Measurements from ENCODE around the gene KCNMB1. TPM values are rescaled to one million over a fixed set of nuclear protein-coding genes. Genes with fewer than 3 reads are reported as not detected.

KCNMB1 gene
- total RNA-seq, 1 donor from 2014 or later = 5.7 TPM

DNA sequence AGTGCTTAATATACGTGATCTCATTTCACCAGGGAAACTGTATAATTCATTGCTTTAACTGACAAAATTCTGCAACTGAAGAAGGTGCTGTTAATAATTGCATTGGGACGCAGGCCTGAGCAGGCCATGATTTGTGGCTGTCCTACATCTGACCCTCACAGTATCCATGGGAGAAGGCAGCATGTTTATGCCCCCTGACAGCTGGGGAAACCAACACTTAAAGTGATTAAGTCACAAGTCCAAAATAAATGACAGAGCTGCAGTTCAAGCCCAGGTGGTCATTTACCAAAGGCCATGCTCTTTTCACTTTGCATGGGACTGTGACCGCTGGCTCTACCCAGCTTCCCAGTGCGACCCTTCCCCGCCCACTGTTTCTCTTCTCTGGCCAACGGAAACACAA lies 30.5 kb upstream of the KCNMB1 start:
- no peak for DNase-seq (ENCODE audit: low spot score)

DNA sequence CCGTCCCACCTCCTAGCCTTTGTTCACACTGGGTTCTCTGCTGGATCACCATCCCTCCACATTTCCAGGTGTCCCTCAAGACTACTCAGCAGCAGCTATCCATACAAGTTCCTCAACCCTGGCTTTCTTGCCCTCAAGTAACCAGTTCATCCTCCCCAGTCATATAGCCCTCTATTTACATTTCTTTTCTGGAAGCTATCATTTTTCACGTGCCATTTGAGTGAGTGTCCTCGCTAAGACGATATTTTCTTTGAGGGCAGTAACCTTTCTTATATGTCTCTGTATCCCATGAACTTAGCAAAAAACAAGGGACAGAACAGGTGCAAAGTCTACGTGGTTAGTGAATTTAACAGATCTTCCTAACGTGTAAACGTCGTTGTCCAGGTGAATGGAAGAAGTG lies 29.6 kb upstream of the KCNMB1 start:
- no peak for DNase-seq (ENCODE audit: low spot score)
- intact Hi-C loops (cut with DNase I) = loop anchor here (2.0 kb wide), 1 partner anchor 150 kb away; no protein-coding TSS in a partner anchor

More for the DNA sequence above, 30.5 kb upstream of the KCNMB1 start:
- intact Hi-C loops (cut with DNase I) = loop anchor here (2.0 kb wide), 2 partner anchors 151 to 193 kb away; no protein-coding TSS in a partner anchor

DNA sequence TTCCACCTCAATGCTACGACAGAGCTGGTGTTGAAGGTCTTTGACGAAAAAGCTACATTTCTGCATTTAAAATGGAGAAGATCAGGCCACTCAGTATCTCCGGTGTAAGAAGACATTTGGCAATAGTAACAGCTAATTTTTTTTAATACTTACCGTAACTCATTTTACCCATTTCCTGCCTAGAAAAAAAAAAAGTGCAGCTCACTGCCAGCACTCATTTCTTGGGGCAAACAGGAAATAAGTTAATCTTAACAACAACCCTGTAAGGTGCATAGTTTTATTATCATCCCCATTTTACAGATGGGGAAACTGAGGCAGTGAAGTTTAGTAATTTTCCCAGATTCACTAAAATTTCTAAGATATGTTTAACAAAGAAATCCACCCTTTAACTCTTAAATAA lies 27.4 kb upstream of the KCNMB1 start:
- intact Hi-C loops (cut with DNase I) = no loop called here
- DNase-seq (ENCODE audit: low spot score) = no peak

DNA sequence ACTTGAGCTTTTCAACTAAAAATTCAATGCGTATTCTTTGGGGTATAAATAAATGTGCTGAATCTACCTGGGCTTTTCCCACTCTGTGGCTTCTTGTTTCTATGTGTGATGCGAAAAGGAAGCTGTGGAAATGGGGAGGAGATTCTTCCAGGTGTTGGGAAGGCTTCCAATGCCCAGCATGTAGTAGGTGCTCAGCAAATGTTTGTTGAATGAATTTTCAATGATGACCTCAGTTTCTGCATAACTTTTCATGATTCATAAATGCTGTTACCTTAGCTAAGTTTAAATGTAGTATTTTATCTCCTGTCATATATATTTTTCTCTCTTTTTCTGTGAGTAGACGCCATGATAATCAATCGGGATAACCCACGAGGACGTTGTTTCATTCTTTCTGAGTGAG lies 25.6 kb upstream of the KCNMB1 start:
- no peak for DNase-seq (ENCODE audit: low spot score)
- intact Hi-C loops (cut with DNase I) = no loop called here

DNA sequence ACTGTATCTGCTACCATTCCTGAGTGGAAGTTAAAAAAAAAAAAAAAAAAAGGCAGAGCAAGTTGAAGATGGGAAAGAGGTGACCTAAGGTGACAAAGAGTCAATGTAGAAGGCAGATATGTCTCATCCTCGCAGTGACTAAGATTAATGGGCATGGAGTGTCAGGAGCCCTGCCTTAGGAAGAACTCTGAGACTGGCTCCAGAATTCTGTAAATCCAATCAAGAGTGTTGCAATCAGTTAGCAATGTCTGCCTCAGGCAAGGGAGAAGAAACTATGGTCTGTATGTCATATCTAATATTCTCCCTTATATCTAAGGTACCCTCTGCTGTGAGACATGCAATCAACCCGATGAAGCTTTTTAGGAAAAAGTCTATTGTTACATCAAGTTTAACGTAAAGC lies 24.7 kb upstream of the KCNMB1 start:
- DNase-seq (ENCODE audit: low spot score) = no peak
- intact Hi-C loops (cut with DNase I) = no loop called here

DNA sequence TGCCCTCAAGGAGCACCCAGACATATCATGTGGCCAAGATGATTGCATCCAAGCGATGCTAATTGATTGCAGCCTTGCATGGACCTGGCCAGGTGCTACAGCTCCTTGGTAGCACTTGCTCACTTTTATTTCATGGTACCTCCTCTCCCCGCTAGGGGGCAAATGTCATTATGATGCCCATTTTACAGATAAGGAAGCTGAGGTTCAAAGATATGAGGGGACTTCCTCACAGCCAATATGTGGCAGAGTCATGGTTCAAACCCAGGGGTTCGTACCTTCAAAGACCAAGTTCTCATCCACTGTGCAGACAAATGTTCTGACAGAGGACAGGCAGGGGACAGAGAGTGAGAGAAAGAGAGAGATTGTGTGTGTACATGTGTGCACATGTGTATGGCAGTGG lies 21.9 kb upstream of the KCNMB1 start:
- intact Hi-C loops (cut with DNase I) = no loop called here
- DNase-seq (ENCODE audit: low spot score) = no peak

DNA sequence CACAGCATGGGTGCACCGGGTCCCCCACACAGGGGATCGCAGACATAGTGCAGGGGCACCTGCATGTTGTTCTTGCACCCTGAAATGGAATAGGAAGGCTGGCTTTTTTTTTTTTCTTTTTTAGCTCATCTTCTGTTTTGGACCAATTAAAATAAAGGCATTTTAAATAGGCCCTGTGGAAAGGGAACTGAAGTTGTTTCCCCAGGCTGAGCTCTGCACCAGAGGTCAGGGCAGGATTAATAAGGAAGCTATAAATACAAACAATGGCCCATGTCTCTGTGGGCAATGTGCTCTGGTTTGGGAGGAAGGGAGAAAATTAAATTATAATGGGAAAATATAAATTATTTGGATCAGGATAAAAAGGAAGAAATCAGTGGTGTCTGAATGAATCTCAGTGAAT lies 21.2 kb upstream of the KCNMB1 start:
- intact Hi-C loops (cut with DNase I) = no loop called here
- no peak for DNase-seq (ENCODE audit: low spot score)

DNA sequence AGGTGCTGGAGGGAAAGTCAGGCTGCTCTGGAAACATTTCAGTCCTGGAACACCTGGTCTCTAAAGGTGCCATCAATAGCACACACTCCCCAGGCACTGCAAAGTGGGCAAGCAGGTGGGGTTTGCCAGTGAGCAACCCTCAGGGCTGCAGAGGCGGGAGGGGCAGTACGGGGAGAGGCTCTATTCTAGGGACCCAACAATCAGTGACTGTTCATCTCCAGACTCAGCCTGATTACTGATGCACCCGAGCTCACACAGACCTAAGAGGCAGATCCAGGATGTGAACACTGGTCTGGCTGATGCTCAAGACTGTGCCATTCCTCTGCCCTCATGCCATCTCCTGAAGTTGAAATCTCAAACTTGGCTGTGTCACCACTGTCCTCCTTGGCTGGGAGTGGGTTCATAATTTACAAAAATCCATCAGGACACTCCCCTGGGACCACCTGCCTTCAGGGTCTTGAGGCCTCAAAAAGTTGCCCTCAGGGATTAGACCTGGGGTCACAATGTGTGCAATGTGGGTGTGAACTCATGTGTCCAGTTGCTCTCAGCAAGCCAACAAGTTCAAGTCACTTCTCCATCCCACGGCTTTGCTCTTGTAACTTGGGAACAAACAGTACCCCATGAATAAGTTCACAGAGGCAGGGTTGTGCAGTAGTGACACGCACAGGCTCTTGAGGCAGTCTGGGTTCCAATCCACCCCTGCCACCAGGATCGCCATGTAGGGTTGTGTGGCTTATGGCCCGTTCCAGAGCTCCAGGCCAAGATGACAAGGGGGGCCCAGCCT lies 19.9 kb upstream of the KCNMB1 start:
- DNase-seq (ENCODE audit: low spot score) = no peak
- intact Hi-C loops (cut with DNase I) = no loop called here

DNA sequence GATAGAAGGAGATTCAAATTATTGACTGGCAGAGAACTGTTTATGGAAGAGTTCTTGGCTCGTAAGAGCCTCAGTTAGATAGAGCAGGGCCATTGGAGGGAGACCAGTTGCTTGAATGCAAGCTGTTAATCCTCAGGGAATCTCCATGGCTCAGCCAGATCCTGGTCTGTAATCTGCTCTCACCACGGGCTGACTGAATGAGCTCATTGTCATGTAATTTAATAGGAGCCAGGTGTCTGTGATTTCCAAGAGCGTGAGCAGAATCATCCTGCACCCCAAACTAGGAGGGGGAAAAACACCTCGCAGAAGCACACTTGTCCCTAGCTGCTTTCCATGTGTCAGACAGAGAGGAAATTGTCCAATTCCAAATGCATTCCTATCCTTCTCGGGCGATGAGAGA lies 19.1 kb upstream of the KCNMB1 start:
- no peak for DNase-seq (ENCODE audit: low spot score)
- intact Hi-C loops (cut with DNase I) = no loop called here

DNA sequence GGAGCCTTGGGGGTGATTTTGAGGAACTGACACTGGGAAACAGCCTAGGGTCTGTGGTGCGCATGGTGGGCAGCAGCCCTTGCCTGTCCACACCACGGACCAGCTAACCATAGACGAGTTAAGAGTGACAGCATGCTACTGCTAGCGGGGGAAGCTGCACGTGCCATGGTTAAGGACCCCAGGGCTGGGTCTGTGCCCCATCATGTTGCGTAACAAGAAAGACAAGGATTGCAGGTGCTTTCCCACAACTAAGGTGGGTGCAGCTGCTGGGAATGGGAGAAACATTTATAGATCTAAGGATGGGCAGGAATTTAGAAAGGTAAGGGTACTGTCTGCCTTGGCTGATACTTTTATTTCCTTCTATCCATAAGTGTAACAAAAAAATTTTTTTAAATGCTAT lies 17.9 kb upstream of the KCNMB1 start:
- intact Hi-C loops (cut with DNase I) = no loop called here
- no peak for DNase-seq (ENCODE audit: low spot score)

DNA sequence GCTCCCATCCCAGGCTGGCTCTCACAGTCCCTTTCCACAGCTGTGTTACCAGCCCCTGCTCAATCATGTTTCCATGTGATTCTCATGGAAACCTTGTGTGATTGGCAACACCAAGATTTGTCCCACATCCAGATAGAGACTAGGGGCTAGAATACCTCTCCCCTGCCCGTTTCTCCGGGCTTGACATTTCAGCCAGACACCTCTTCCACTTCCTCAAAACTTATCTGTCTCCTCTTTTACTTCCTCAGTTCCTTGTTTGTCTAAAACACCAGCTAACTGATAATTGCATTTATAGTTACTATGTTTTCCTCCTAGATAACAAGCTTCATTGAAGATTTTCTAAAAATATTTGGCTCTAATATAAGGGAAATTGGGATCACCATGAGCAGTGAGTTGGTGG lies 16.6 kb upstream of the KCNMB1 start:
- intact Hi-C loops (cut with DNase I) = no loop called here
- no peak for DNase-seq (ENCODE audit: low spot score)

DNA sequence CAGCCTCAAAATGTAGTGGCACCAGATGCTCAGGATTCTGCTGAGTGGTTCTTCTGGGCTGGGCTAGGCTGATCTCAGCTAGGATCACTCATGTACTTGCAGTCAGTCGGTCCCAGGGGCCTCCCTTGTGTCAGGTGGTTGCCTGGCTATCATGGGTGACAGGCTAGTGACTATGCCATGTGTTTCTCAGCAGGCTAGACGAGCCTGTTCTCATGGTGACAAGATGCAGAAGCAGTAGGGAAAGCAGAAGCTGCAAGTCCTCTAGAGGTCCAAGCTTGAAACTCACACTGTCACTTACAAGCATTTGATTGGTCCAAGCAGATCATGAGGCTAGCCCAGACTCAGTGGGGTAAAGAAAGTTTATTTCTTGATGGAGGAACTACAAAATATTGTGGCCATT lies 15.2 kb upstream of the KCNMB1 start:
- no peak for DNase-seq (ENCODE audit: low spot score)
- intact Hi-C loops (cut with DNase I) = no loop called here

DNA sequence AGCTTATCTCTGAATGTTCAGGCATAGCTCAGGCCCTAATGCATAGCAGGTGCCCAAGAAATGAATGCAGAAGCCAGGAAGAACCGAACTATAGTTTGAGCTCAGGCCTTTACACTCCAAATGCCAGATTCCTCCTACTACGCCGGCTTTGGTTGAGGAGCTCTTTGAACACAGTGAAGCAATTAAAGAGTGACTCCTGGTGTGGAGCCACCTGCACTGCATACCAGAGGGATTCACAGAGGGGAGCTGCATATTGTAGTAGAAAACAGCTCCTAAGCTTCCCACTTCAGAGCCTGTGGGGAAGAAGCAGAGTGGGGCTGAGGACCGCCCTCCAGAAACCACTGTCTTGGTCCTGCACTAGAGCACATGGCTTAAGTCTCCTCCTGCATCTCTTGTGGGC lies 14.5 kb upstream of the KCNMB1 start:
- intact Hi-C loops (cut with DNase I) = no loop called here

DNA sequence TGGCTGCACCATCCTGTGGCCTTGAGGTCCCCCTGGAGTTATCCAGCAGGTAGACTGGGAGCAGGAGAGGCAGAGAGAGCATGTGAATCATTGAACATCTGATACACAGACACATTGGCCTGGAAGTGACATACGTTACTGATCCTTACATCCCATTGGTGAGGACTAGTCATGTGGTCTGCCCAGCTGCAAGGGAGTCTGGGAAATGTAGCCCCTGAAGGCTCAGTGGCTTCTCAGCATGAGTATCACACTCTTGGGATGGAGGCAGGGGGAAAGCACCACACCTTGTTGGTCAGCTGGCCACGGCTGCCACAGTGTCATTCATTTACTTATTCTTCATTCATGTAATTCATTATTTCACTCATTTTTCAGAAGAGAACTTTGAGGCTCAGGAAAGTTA lies 13.3 kb upstream of the KCNMB1 start:
- no peak for DNase-seq (ENCODE audit: low spot score)
- intact Hi-C loops (cut with DNase I) = no loop called here

More for the DNA sequence above, 14.5 kb upstream of the KCNMB1 start:
- no peak for DNase-seq (ENCODE audit: low spot score)

DNA sequence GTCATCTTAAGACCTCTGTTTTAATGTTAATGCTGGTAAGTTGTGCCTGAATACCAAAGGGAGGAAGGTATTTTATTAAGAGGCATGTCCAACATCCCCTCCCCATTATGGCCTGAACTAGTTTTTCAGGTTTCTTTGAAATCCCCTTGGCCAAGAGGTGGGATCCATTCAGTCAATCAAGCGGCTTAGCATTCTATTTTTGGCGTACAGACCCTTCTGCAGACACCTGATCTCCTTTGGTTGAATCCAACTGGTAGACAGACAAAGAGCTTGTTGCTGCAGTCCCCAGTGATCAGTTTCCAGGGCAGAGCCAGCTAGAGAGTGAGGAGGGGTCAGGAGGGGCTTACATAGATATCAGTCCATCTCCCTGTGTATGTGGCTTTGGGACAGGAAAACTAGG lies 7.9 kb upstream of the KCNMB1 start:
- intact Hi-C loops (cut with DNase I) = no loop called here
- no peak for DNase-seq (ENCODE audit: low spot score)

DNA sequence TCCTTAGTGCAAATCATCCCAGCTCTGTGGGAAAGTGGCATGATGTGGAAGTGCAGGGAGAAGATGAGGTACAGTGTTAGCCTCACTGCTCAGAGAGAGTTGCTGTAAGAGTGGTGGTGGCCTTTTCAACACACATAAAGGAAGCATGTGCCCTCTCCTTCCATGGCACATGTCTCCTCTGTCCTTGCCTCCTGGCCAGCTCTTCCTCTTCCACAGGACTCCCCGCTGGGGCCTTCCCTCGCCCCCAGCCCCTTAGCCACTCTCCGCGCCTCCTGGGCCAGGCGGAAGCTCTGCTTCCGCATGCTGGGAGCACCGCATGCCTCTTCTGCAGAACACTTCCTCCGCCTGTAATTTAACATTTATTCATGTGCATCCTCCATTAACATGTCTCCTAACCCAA lies 4.8 kb upstream of the KCNMB1 start:
- DNase-seq (ENCODE audit: low spot score) = no peak
- intact Hi-C loops (cut with DNase I) = no loop called here

DNA sequence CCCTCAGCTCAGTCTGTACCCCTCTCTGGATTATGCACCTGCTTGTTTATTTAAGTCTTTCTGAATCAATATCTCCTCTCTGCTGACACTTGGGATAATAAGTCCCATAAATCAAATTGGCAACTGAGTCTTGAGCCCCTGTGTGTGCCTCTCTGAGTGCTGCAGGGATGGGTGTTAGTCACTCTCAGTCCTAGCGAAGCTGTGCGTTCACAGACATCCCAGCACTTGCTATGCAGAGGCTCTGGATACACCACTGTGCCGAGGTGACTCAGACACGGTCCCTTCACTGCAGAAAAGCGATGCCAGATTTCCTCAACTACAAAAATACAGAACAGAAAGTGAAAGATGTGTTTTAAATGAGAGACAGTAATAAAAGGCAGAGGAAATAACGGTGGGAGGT lies 4.1 kb upstream of the KCNMB1 start:
- no peak for DNase-seq (ENCODE audit: low spot score)
- intact Hi-C loops (cut with DNase I) = no loop called here

DNA sequence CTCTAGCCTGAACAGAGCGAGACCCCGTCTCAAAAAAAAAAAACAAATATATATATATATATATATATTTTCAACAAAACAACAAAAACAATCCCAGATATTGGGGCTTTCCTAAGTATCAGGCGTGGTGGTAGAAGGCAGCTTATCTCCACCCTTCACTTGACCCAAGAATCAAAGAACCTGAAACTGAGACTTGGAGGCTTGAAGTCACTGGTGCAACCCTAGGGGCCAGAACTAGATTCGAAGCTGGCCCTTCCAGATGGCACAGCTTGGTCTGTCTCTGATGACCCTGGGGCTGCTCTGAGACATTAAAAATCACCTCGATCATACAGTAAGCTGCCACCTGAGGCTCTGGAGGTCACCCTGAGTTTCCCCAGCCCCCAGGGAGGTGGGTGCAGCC lies 1.3 kb upstream of the KCNMB1 start:
- no peak for DNase-seq (ENCODE audit: low spot score)
- intact Hi-C loops (cut with DNase I) = no loop called here

DNA sequence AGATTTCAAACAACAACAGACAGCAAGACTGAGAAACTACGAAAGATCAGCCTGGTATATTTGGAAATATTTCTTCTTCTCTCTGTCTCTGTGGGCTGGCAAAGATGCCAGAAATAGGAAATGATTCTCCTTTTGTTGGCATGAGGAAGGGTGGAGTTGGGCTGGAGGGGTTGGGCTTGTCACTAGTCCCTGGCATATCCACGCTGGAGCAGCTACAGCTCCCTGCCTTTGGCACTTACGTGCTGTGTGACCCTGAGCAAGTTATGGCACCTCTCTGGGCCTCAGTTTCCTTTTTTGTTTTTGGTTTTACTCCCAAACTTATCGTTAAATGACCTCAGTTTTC lies 354 bp upstream of the KCNMB1 start:
- intact Hi-C loops (cut with DNase I) = no loop called here

DNA sequence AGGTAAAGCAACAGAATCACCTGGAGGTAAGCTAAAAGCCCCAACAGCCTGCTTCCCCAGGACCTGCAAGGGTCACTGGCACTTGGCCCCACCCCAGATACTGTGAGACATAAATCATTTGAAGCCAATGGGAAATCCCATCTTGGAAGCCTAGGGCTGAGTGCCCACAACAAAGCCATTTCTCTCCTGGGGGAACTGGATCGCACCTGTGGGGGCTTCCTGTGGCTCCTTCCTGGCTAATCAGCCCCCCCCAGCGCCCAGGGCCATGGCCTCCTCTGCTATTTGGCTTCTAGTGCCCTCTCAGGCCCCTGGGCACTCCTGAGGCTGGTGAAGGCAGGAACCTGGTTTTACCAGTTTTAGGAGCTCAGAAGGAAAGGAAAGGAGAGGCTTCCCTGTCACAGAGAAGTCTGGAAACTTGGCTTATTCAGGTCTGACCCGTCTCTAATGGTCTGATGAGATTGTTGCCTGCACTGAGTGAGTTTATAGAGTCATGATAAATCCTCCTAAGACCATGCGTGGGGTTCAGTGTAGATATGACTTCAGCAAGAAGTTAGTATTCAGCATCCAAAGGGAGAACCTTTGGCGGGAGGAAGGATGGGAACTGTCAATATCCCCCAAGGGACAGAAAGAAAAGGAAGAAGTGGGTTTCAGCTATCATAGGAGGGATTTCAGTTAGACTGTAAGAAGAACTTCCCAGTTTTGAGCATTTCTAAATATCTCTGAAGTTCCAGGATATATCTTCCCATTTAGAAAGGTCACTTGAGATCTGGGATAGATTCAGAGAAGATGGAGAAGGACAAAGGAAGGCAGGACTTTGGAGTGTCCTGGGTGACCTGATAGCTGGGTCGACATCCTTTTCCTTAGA lies 1.2 kb downstream of the KCNMB1 start:
- no peak for DNase-seq (ENCODE audit: low spot score)
- intact Hi-C loops (cut with DNase I) = no loop called here

More for the DNA sequence above, 354 bp upstream of the KCNMB1 start:
- DNase-seq (ENCODE audit: low spot score) = no peak

DNA sequence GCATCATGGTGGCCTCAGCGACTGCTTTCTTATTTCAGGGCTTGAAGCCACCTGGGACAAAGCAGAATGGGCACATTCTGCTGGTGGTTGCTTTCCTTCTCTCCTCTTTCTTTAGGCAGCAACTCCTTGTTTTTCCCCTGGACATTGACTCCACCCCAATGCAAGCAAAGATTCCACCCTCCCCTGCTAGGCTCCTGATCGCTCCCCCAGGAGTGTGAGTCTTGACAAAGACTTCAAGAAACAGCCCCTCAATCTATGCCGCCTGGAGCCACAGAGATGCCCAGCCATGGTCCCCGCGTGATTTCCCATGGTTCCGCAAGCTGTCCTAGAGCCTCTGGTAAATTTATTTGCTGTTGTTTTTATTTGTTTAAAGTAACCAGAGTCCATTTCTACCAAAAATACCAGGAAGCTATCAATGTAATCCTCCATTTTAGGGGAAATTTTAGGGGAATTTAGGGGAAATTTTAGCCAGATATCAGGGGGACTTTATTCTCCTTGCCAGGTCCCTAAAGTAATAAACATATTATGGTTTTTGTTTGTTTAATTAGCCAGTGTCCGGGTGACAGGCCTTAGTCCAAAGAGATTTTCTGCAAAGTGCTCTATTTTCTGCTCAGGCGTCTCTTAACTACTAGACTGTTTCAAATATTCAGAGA lies 2.3 kb downstream of the KCNMB1 start:
- intact Hi-C loops (cut with DNase I) = no loop called here

More for the DNA sequence above, 2.3 kb downstream of the KCNMB1 start:
- no peak for DNase-seq (ENCODE audit: low spot score)

All from cardiac septum (tissue), 1 donor.